ENCODE measurements around the gene DIO3.
"Not testable (repeated sequence)": the region's sequence is repeated elsewhere in the genome, so short reads cannot be mapped to it uniquely, and the experiment has no call there.

The DIO3 gene

DNA sequence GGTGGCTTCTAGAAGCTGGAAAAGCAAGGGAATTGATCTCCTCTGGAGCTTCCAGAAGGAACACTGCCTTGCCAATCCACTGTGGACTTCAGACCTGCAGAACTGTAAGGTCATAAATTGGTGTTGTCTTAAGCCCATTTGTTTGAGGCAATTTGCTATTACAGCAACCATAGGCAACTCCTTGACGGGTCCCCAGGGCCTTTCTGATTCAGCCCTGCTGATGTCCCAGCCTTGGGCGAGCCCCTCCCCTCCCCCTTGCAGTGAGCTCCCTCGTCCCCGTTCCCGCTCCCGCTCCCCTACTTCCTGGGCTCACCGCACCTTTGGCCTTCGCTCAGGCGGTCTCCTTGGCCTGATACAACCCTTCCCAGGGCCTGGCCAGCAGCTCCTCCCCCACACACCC lies 18.9 kb upstream of the DIO3 start:
- DNase-seq (ENCODE audit: low read depth in 1 of 2, low spot score in 1 of 2): no peak

DNA sequence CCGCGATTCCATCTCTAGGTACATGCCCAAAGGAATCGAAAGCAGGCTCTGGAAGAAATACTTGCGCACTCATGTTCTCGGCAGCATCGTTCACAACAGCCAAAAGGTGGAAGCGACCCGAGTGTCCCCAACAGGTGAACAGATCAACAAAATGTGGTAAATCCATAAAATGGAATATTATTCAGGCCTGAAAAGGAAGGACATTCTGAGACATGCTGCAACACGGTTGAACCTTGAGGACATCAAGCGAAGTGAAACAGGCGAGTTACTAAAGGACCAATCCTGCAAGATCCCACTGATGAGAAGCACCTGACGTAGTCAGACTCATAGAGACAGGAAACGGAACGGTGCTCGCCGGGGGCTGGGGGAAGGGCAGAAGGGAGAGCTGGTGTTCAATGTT lies 17.5 kb upstream of the DIO3 start:
- no peak for DNase-seq (ENCODE audit: low read depth in 1 of 2, low spot score in 1 of 2)

DNA sequence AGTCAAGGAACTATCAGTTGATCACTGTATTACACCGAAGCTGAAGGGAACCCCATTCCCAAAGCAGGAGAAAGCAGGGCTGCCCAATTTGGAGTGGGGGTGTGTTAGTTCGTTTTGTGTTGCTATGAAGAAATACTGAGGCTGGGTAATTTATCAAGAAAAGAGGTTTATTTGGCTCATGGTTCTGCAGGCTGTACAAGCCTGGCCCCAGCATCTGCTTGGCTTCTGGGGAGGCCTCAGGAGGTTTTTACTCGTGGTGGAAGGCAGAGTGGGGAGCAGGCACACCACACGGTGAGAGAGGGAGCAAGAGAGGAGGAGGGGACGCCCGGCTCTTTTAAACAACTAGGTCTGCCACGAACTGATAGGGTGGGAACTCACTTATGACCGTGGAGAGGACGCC lies 16.7 kb upstream of the DIO3 start:
- no peak for DNase-seq (ENCODE audit: low read depth in 1 of 2, low spot score in 1 of 2)

DNA sequence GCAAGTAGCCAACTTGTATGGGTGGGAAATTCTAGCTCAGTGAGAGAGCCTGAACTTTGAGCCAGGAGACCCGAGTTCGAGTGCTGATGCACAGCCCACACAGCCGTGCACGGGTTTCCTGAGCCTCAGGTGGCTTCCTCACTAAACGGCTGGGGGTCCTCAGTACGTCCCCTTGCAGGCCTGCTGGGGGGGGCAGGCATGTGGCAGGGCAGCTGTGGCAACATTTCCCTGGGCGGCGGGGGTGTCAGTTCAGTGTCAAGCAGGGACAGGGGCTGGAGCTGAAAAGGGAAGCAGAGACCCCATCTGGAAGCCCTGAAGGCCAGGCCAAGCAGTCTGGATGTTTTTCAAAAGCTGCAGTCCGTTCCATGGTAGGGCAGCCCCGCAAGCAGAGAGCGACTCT lies 14.6 kb upstream of the DIO3 start:
- no peak for DNase-seq (ENCODE audit: low read depth in 1 of 2, low spot score in 1 of 2)

DNA sequence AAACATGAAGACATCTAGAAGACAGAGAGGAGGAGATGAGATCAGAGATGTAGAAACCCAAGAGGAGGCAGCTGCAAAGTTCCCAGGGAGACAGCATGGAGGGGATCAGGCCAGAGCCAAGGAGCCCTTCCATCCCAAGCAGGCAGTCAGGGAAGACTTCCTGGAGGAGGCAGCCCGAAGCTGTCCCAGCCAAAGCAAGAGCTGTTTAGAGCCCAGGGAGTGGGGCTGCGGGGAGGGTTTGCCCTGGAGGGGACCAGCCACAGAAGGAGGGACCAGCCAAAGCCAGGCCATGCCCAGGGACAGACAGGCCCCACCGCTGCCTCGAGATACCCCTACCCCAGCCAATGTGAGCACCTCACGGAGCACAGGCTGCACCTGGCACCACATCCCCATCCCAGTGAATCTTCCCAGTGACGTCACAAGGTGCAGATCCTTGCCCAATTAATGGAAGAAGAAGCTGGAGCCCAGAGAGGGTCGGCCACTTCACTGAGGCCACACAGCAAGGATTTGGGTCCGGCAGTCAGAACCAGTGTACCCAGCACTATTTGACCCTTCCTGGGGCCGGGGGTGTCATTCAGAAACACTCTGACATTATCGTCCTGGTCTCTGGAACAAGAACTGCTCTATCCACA lies 14.1 kb upstream of the DIO3 start:
- no peak for DNase-seq (ENCODE audit: low read depth in 1 of 2, low spot score in 1 of 2)

DNA sequence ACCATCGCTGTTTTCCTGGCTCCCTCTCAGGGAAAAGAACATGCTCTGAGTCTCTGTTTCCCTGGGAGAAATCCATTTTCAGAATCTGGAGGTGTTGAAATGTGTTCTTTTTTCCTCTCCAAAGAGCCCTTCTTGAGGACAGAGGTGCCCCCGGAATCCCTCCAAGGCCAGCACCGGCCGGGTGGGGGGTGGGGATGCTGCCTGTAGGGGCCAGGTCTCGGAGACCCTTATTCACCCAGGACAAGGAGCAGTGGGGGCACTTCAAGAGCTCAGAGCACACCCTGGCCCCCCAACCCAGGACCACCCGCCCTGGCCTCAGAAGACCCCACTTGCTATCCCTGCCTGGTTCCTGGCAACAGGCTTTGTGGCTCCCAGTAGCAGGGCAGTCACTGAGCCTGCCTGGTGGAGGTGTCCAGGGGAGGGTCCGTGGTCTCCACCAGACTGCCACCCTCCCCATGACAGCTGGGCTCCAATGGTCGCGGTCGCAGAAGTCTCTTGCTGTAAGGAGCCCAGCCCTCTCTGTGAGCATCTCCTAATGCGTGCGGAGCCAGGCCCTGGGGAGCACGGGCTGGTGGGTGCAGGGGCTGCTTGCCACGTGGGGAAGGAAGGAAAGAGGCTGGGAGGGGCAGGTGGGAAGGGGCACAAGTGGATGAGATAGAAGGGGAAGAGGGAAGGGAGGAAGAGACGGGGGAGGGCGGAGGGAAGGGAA lies 13.2 kb upstream of the DIO3 start:
- DNase-seq (ENCODE audit: low read depth in 1 of 2, low spot score in 1 of 2): no peak

DNA sequence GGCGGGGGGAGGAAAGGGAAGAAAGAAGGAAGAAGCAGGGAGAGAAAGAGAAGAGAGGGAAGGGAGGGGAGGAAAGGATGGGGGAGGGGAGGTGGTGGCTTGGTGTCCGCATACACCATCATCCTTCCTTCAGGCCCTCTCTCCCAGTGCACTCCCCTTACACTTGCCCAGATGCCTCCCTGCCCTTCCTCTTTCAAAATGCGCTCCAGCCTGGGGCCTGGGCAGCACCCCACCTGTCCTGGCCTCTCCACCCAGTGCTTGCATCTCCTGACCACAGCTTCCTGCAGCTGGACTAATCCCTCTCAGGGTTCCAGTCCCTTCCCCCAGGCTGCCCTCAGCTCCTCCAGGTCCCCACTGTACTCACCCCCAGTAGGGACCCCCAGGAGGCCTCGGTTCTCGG lies 12.6 kb upstream of the DIO3 start:
- DNase-seq (ENCODE audit: low read depth in 1 of 2, low spot score in 1 of 2): no peak

DNA sequence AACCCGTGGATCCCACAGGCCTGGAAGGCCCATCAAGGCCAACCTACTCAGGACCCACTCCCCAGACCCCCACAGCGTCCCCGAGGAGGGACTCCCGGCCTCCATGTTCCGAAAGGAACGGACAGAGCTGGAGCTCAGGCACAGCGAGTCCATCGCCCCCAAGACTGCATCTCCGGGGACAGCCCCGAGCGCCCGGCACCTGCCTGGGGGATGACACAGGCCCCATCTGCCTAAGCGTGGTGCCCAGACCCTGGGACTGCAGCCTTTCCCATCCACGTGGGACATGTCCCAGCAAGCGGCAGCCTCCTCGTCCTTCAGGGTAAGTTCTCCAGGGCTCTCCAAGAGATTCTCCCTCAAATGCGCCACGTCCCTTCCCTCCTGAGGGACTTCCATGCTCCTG lies 12.1 kb upstream of the DIO3 start:
- DNase-seq (ENCODE audit: low read depth in 1 of 2, low spot score in 1 of 2): no peak

DNA sequence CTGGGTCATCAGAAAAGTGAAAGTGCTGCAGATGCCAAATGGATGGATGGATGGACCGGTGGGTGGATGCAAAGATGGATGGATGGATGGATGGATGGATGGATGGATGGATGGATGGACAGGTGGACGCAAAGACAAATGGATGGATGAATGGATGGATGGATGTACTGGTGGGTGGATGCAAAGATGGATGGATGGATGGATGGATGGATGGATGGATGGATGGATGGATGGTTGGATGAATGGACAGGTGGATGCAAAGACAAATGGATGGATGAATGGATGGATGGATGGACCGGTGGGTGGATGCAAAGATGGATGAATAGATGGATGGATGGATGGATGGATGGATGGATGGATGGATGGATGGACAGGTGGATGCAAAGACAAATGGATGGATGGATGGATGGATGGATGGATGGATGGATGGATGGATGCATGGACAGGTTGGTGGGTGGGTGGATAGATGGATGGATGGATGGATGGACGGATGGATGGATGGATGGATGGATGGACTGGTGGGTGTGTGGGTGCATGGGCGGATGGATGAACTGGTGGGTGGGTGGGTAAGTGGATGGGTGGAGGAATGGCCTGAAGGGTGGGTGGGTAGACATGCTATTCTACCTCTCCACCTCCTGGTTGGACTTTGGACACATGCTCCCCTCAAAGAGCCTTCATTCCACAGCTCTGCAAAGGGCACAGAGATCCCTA lies 10.9 kb upstream of the DIO3 start:
- not testable (repeated sequence) for DNase-seq (ENCODE audit: low read depth in 1 of 2, low spot score in 1 of 2)

DNA sequence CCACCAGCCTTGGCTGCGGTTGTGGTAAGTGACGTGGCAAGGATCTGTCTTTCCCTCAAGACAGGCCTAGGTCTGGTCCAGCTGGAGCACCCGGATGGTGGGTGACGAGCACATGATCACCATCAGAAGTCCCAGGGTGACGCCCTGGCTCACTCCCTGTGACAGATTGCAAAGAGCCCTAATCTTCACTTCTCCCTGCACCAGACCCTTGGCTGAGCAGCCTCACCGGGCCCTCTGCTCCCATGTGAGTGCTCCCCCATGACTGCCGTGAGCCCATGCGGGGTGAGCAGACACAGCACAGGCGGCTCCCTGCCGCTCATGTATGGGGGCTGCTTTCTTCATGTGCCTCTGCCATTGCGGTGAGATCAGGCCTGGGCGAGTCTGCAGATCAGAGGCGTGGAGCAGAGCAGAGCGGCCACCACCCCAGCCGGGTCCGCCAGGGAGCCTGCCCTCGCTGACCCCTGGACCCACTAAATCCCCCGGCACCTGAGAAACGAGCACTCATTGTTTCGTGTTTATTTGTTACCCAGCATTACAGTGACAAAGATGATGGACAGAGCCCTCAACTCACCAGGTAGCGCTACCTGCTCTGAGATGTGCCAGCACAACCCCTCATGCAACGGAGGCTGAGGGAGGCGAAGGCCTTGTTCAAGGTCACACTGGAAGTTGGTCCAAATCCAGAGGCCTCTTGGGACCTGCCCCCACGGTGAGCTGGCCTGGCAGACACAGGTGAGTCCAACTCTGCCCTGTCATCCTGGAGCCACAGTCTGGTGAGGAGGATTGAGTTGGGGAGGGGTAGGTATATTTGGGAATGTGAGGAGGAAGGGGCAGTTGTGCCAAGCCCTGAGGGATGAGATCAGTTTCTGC lies 9.3 kb upstream of the DIO3 start:
- DNase-seq (ENCODE audit: low read depth in 1 of 2, low spot score in 1 of 2): no peak

DNA sequence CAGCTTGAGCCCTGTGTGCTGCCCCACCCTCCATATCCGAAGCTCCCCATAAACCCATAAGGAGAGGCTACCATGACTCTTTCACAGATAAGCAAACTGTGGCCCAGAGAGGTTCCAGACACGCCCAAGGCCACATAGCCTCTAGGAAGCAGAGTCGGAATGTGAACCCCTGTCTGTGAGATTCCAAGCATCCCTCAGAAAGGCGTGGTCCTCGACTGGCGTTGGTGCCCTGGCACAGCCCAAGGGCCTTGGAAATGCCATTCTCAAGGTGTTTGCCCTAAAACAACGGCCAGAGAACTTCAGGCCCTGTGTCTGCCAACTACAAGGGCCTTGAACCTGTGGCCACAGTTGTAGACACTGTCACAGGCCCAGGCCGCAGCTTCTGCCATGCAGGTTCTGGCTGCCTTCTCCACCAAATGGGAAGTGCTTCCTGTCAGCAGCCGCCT lies 8.5 kb upstream of the DIO3 start:
- DNase-seq (ENCODE audit: low read depth in 1 of 2, low spot score in 1 of 2): no peak

DNA sequence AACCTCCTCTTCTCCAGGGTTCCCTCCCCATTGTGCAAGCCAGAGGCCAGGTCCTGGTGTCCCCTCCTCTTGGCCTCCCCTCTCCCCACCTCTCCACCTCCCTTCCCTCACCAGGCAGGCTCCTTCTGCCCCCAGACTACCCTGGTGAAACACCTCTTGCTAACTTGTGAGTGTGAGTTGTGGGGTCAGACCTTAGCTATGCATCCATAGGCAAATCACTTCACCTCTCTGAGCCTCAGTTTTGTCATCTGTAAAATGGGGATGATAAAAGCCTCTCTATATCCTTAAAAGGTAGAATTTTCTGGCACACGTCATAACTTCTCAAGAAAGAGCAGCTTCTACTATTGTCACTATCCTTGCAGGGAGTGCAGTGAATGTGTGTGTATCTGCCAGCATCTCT lies 7.9 kb upstream of the DIO3 start:
- no peak for DNase-seq (ENCODE audit: low read depth in 1 of 2, low spot score in 1 of 2)

DNA sequence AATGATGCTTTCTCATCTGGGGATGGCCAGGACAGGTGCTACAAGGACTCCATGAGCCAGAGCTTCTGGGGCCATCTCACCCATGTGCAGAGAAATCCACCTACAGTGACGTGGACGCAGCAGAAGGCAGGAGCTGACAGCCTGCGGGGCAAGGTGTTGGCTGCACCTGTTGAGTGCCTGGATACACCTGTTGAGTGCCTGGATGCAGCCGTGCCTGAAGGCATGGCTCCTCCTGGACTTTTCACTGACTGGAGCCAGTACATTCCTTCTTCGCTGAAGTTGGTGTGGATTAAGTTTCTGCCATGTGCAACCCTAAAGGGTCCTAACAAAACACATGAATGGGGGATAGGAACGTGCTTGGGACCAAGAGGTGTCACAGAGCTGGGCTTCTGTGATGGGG lies 7.4 kb upstream of the DIO3 start:
- no peak for DNase-seq (ENCODE audit: low read depth in 1 of 2, low spot score in 1 of 2)

DNA sequence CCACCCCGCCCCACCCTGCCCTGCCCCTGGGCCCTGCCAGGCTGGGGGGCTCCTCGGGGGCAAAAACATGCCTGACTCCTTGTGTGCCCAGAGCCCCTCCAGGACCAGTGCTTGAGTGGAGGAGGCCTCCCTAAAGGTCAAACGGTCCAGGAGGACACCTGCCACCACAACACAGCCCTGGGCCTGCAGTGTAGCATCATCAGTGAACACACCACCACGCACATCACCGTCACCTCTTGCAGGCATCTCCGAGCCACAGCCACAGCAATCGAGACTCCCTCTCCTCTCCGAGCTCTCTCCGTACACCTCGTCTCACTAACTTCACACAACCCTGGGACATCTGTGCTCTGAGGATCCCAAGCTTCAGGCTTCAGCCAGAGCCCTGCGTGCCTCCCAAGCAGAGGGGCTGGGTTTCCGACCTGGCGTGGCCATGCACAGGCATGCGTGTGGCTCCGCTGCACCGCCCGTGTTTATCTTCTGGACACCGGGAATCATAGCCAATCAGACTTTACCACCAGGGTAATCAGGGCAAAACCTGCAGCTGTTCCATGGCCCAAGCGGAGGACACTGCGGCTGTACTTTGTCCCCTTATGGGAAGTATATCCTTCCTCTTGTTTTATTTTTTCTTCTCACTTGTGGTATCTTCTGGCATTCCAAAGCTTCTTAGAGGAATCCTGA lies 6.2 kb upstream of the DIO3 start:
- no peak for DNase-seq (ENCODE audit: low read depth in 1 of 2, low spot score in 1 of 2)

DNA sequence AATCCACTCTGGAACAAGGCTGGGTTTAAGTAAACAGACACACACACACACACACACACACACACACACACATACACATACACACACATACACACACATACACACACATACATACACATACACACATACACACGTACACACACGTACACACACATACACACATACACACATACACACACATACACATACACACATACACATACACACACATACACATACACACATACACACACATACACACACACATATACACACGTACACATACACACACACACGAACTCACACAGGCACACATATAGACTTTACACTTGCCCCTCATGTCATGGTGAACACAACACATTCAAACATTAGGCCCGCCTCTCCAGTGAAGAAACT lies 5.6 kb upstream of the DIO3 start:
- DNase-seq (ENCODE audit: low read depth in 1 of 2, low spot score in 1 of 2): not testable (repeated sequence)

DNA sequence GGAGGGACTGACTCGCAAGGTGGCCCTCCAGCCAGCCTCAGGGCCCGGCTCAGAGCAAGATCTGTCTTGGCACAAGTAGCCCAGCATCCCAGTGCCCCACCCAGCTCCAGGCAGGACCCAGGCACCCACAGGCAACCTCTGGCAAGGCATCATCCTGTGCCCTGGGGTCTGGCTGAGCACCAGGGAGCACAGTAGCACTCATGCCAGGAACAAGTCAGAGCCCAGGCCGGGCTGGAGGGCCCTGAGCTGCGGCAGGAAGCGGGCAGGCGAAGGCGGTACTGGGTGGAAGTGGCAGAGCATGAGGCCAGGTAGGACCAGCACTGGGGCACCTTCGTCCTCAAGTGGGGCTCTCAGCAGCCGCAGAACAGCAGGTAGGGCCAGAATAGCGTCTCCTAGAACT lies 5.2 kb upstream of the DIO3 start:
- no peak for DNase-seq (ENCODE audit: low read depth in 1 of 2, low spot score in 1 of 2)

DNA sequence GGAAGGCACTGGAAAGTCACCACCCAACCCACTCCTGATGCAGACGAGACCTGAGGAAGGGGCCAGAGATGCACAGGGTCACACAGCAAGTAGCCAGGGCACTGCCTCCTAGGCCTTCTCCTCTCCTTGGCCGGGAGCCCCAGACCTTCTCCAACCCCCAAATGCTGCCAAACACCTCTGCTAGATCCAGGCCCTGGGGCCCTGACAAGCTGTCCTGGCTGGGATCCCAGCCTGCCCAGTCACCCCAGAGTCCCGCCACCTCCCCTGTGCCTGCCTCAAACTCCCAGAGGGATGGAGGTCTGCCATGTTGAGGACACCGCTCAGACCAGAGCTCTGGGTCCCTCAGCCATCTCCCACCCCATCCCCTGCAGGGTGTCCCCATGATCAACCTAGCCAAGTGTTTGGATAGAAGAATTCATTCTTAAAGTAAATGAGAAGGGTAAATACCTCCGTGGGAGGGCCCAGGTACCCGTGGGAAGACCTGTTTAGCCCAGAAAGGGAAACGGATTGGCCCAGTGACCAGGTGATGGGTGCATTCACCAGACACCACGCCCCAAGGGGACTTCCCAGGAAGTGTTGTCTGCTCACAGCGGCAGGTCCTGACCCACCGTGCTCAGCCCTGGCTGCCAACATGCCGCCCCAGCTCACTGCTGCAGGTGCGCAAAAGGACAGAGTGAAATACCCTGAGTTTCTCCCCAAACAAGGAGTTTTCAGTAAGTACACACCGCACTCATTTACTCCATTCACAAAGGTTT lies 4.6 kb upstream of the DIO3 start:
- no peak for DNase-seq (ENCODE audit: low read depth in 1 of 2, low spot score in 1 of 2)

DNA sequence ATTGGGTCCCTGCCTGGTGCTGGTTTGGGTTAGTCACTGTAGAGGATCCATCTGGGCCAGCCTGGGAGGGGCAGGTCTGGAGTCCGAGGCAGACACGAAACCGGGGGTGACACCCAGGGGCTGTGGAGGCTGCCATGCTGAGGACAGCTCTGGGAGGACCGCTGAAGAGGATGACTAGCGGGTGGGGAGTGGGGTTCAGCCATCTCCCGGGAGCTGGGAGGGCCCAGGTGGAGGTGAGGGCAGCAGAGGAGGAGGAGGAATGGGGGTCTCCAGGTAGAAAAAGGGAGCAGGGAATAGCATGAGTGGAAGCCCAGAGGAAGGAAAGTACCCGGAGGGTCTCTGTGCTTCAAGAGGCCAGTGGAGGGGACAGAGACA lies 4.0 kb upstream of the DIO3 start:
- DNase-seq (ENCODE audit: low read depth in 1 of 2, low spot score in 1 of 2): no peak

DNA sequence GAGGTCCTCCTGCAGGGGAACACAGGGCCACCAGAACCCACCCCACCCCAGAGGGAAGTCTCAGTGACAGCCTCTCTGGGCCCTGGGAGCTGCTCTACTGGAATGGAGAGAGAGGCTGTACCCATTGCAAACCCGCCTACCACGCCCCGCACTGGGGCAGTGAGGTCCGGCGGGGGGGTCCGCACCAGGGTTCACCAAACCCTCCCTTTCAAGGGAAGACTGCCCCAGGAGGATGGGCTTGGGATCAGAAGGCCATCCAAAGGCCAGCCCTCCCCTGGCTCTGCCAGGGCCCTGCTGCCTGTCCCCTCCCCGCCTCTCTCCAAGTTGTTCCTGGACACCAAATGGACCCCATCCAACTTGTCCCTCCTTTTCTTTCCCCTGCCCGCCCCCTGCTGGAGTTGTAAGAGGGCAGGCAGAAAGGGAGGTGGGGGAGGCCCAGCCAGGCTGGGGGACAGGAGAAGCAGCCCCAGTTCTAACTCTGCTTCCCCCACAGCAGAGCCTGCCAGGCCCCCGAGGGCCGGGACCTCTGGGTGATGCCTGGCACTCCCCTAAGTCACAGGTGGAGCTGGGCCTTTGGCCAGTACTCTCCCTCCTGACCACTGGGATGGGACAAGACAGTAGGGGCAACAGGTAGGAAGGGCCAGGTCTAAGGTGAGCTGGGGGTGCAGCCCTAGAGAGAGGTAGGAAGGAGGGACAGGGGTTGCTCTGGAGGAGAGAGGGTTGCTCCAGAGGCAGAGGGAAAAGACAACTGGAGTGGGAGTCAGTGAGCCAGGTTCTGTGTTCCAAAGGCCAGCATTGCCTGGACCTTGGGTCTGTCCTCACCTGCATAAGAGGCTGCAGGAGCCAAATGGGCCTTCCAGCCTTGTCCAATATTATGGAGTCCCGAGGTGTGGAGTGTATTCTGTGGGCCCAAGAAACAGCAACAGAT lies 3.2 kb upstream of the DIO3 start:
- no peak for DNase-seq (ENCODE audit: low read depth in 1 of 2, low spot score in 1 of 2)
